ENCODE measurements around the gene ARHGAP44. TPM values are rescaled to one million over a fixed set of nuclear protein-coding genes. Genes with fewer than 3 reads are reported as not detected.
"Not testable (repeated sequence)": the region's sequence is repeated elsewhere in the genome, so short reads cannot be mapped to it uniquely, and the experiment has no call there.

The ARHGAP44 gene
- total and polyA plus RNA-seq, 9 of the 15 experiments (the other 6 are each of a cell fraction or from before 2014, with no cell fraction given): 0.01 to 0.68 (median 0.07) TPM; not detected in 1

- TF ChIP-seq NFXL1 (CRISPR knock-in tag; IDR thresholded peaks at IDR 0.05) (no peak), ESRRA (IDR thresholded peaks at IDR 0.05; ENCODE audit: borderline replicate concordance, low read depth) (no peak)
Observed at GRCh38 chr17:12977008-12977751, 187.9 kb downstream of the ARHGAP44 start (continued).

- FAIRE-seq; CTCF ChIA-PET (ENCODE audit: low intra/inter-chr PET ratio); POLR2A ChIA-PET; H3K4me1 ChIP-seq (replicated peaks in 1 of 2; ENCODE audit: control insufficient read depth in 2 of 2, insufficient read depth in 2 of 2, low read length in 2 of 2); H3K36me3 ChIP-seq (ENCODE audit: control insufficient read depth, insufficient read depth, low read length); H3K9ac ChIP-seq (ENCODE audit: insufficient read depth in 1 of 2, low read depth in 2 of 2, low read length in 2 of 2); ATAC-seq; H3K4me2 ChIP-seq (ENCODE audit: insufficient read depth, low read length); DNase-seq (ENCODE audit: extremely low read depth in 1 of 4, low spot score in 3 of 4); intact Hi-C loops (cut with micrococcal nuclease); H3K4me3 ChIP-seq; H2AFZ ChIP-seq (ENCODE audit: low read depth, low read length); H3K27ac ChIP-seq (ENCODE audit: extremely low read depth, low read depth, low read length); H3K9me1 ChIP-seq (ENCODE audit: control insufficient read depth, insufficient read depth, low read length); BruUV-seq (replicated peaks); H3K9me3 ChIP-seq (replicated peaks; ENCODE audit: control insufficient read depth, insufficient read depth, low read depth, low read length); H4K20me1 ChIP-seq (replicated peaks; ENCODE audit: control insufficient read depth, insufficient read depth, low read length); in situ Hi-C loops (cut with MboI); H3K79me2 ChIP-seq (ENCODE audit: control insufficient read depth, insufficient read depth, low read length): not testable (repeated sequence)
- H3K27me3 ChIP-seq (ENCODE audit: control insufficient read depth in 2 of 2, insufficient read depth in 2 of 2, low read length in 2 of 2): peaks cover 3 to 31% of the 10 kb centered on the region in 2 experiments; a peak in 3 of 5 replicates
- WGBS (ENCODE audit: insufficient coverage, low coverage, missing lambda C conversion rate): 0% methylated on average over 2 of the region's 6 CpGs
Observed at GRCh38 chr17:12978787-12979186, 189.5 kb downstream of the ARHGAP44 start.

- Histone ChIP-seq H3K4me1 (replicated peaks in 1 of 2; ENCODE audit: control insufficient read depth in 2 of 2, insufficient read depth in 2 of 2, low read length in 2 of 2) (peaks cover 0 to under 1% of the 10 kb centered on the region in 2 experiments; a peak in 1 of 5 replicates), H3K9ac (ENCODE audit: insufficient read depth in 1 of 2, low read depth in 2 of 2, low read length in 2 of 2) (no peak overlapping the region), H3K27ac (ENCODE audit: extremely low read depth, low read depth, low read length) (no peak overlapping the region), H3K9me3 (replicated peaks; ENCODE audit: control insufficient read depth, insufficient read depth, low read depth, low read length) (no peaks in the 10 kb centered on the region), H2AFZ (ENCODE audit: low read depth, low read length) (no peak overlapping the region), H3K4me2 (ENCODE audit: insufficient read depth, low read length) (no peak overlapping the region), H3K9me1 (ENCODE audit: control insufficient read depth, insufficient read depth, low read length) (no peaks in the 10 kb centered on the region), H3K27me3 (ENCODE audit: control insufficient read depth in 2 of 2, insufficient read depth in 2 of 2, low read length in 2 of 2) (peaks cover 2 to 27% of the 10 kb centered on the region in 2 experiments; a peak in 2 of 5 replicates), H4K20me1 (replicated peaks; ENCODE audit: control insufficient read depth, insufficient read depth, low read length) (no peaks in the 10 kb centered on the region), H3K79me2 (ENCODE audit: control insufficient read depth, insufficient read depth, low read length) (no peaks in the 10 kb centered on the region), H3K36me3 (ENCODE audit: control insufficient read depth, insufficient read depth, low read length) (no peaks in the 10 kb centered on the region), H3K4me3 (no peak overlapping the region)
- ATAC-seq: no peak
- WGBS (ENCODE audit: insufficient coverage, low coverage, missing lambda C conversion rate): 2% methylated on average over 5 of the region's 5 CpGs
- no peak for DNase-seq (ENCODE audit: extremely low read depth in 1 of 4, low spot score in 3 of 4)
- ChIA-PET CTCF (ENCODE audit: low intra/inter-chr PET ratio) (no interaction called here), POLR2A (no interaction called here)
- intact Hi-C loops (cut with micrococcal nuclease) (no loop called here), in situ Hi-C loops (cut with MboI) (no loop called here)
- TF ChIP-seq NUFIP1 (IDR thresholded peaks at IDR 0.05; ENCODE audit: partially characterized antibody) (no peak), GABPB2 (CRISPR knock-in tag; conservative IDR thresholded peaks at IDR 0.05) (no peak), ZNF449 (CRISPR knock-in tag; IDR thresholded peaks at IDR 0.05) (no peak), CREB1 (IDR thresholded peaks at IDR 0.05) (no peak), CREB1 (CRISPR knock-in tag; IDR thresholded peaks at IDR 0.05) (no peak), ZNF639 (CRISPR knock-in tag; conservative IDR thresholded peaks at IDR 0.05 in 1 of 2, IDR thresholded peaks at IDR 0.05 in 1 of 2) (no peak), GTF2B (IDR thresholded peaks at IDR 0.05; ENCODE audit: extremely low read depth, insufficient read length) (no peak)
- BruUV-seq (replicated peaks): no TSS peak
- no peak for FAIRE-seq
Observed at GRCh38 chr17:12979246-12979645, 189.9 kb downstream of the ARHGAP44 start.

Data from K562 (cell line).